Measurements from ENCODE around the gene ATP6V0A4.

- no peak for TF ChIP-seq TAF1 (IDR thresholded peaks at IDR 0.05; ENCODE audit: borderline replicate concordance, insufficient read depth, low read length)
- TF ChIP-seq POLR2AphosphoS5 (IDR thresholded peaks at IDR 0.05; ENCODE audit: low read depth, low read length) = no peak
- TF ChIP-seq REST (IDR thresholded peaks at IDR 0.05; ENCODE audit: insufficient read depth in 1 of 2, low read depth in 2 of 2, low read length in 2 of 2) = no peak
- no peak for TF ChIP-seq SIN3A (IDR thresholded peaks at IDR 0.05; ENCODE audit: borderline replicate concordance, insufficient read depth, low read length)
- no peak for TF ChIP-seq FOXP2 (optimal IDR thresholded peaks at IDR 0.05; ENCODE audit: borderline replicate concordance, extremely low read depth, extremely low read length, insufficient read depth)
These were observed 129.8 kb downstream of the ATP6V0A4 start for GRCh38 chr7:138668229-138668596.
